Measurements from ENCODE around the gene ACTN4.

GRCh38 chr19:38667661-38668171 lies 20.3 kb downstream of the ACTN4 start:
- no peak for TF ChIP-seq CTCF (IDR thresholded peaks at IDR 0.05)
- TF ChIP-seq EZH2 (IDR thresholded peaks at IDR 0.05; ENCODE audit: borderline replicate concordance, insufficient read depth, low read depth, low read length, poor library complexity, severe bottlenecking) = no peak

All from B cell (primary cell).